ENCODE measurements around the gene GRIN2C.

Gene GRIN2C

GRCh38 chr17:74860229-74860871 lies 665 bp upstream of the GRIN2C start:
- no peak for TF ChIP-seq CTCF (IDR thresholded peaks at IDR 0.05; ENCODE audit: borderline replicate concordance, control extremely low read depth, extremely low read depth, insufficient read depth, missing control alignments)
- no peak for DNase-seq (ENCODE audit: low spot score)
- in situ Hi-C loops (cut with MboI; ENCODE audit: low sequenced_read_pairs, unreplicated experiment): loop anchor here (10.0 kb wide), 1 partner anchor 66 kb away; no protein-coding TSS in a partner anchor

- DNase-seq (ENCODE audit: low spot score): no peak
Measured at GRCh38 chr17:74858672-74859458, 820 bp downstream of the GRIN2C start.

DNA sequence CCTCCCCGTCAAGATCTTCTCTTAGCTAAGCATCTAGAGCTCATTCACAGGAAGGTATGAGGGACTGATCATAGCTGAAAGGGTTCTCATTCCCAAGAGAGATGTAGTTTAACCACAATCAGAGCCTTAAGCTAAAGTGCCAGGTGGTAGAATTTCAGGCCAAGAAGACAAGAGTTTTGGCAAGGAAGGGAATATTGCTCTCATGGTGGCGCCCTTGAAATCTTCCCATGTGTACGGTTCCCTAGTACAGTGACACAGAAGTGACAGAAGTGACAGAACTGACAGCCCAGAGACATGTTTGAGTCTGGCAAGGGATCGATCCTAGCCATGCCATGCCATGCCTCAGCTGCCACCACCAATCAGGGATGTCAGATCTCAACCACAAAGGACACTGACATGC lies 2.5 kb downstream of the GRIN2C start:
- TF ChIP-seq CTCF (IDR thresholded peaks at IDR 0.05; ENCODE audit: borderline replicate concordance, control extremely low read depth, extremely low read depth, insufficient read depth, missing control alignments): no peak
- no peak for DNase-seq (ENCODE audit: low spot score)
- in situ Hi-C loops (cut with MboI; ENCODE audit: low sequenced_read_pairs, unreplicated experiment): no loop called here

More at GRCh38 chr17:74858672-74859458, 820 bp downstream of the GRIN2C start:
- no peak for TF ChIP-seq CTCF (IDR thresholded peaks at IDR 0.05; ENCODE audit: borderline replicate concordance, control extremely low read depth, extremely low read depth, insufficient read depth, missing control alignments)
- in situ Hi-C loops (cut with MboI; ENCODE audit: low sequenced_read_pairs, unreplicated experiment): no loop called here

GRCh38 chr17:74856112-74856511 lies 3.6 kb downstream of the GRIN2C start:
- DNase-seq (ENCODE audit: low spot score): no peak
- no peak for TF ChIP-seq CTCF (IDR thresholded peaks at IDR 0.05; ENCODE audit: borderline replicate concordance, control extremely low read depth, extremely low read depth, insufficient read depth, missing control alignments)
- in situ Hi-C loops (cut with MboI; ENCODE audit: low sequenced_read_pairs, unreplicated experiment): no loop called here

GRCh38 chr17:74855323-74855722 lies 4.4 kb downstream of the GRIN2C start:
- no peak for DNase-seq (ENCODE audit: low spot score)
- no peak for TF ChIP-seq CTCF (IDR thresholded peaks at IDR 0.05; ENCODE audit: borderline replicate concordance, control extremely low read depth, extremely low read depth, insufficient read depth, missing control alignments)
- in situ Hi-C loops (cut with MboI; ENCODE audit: low sequenced_read_pairs, unreplicated experiment): no loop called here

DNA sequence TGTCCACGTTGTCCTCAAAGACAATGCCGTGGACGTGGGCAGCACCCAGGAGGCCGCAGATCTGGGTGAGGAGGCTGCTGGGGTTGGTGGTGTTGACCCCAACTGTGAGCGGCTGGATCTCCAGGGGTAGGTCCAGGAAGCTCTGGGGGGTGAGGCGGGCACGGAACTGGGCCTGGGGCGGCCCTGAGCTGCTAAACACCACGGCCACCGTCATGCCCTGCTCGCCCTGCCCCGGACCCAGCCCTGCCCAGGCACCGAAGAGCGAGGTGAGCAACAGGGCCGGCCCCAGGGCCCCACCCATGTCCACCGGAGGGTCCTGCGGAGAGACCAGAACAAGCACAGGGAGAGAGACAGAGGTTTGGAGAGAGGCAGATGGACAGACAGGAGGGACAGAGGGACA lies 4.9 kb downstream of the GRIN2C start:
- in situ Hi-C loops (cut with MboI; ENCODE audit: low sequenced_read_pairs, unreplicated experiment): no loop called here
- TF ChIP-seq CTCF (IDR thresholded peaks at IDR 0.05; ENCODE audit: borderline replicate concordance, control extremely low read depth, extremely low read depth, insufficient read depth, missing control alignments): no peak
- no peak for DNase-seq (ENCODE audit: low spot score)
